Inflammatory macrophage treated with lipopolysaccharide for 1 hour (primary cell): ENCODE results near the gene IGFL4.

ENCODE experiments used
- DNase-seq, 2 donors: peaks; one replicate each; pipeline ENCODE4 v3.0.0-alpha.2; 2020 to 2022

The IGFL4 gene

DNA sequence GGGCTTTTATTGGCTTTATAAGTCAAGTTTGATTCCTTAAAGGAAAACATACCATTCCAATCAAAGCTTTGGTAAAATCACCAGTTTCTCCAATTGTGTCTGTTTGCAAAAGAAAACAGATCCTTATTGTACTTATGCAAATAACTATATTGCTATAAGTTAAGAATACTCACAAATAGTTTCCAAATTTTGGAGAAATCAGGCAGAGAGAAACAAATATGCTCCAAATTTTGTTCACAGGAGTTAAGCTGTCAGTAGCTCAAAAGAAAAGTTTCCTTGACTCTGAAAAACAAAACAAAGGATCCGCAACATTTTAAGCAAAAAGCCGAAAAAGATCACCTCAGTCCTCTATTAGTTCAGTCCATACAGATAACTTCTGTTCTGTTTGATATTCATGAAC is 19.2 kb upstream of the IGFL4 start:
- DNase-seq, result no peak

DNA sequence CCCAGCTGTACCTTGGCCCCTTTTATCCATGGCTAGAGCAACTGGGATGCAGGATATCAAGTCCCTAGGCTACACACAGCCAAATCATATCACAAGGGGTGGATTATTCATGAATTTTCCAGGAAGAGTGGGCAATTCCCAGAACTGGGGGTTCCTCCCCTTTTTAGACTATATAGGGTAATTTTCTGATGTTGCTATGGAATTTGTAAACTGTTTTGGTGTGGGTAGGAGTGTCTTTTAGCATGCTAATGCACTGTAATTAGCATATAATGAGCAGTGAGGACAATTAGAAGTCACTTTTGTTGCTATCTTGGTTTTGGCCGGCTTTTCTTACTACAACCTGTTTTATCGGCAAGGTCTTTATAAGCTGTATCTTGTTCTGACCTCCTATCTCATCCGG is 18.0 kb upstream of the IGFL4 start:
- DNase-seq, result no peak

DNA sequence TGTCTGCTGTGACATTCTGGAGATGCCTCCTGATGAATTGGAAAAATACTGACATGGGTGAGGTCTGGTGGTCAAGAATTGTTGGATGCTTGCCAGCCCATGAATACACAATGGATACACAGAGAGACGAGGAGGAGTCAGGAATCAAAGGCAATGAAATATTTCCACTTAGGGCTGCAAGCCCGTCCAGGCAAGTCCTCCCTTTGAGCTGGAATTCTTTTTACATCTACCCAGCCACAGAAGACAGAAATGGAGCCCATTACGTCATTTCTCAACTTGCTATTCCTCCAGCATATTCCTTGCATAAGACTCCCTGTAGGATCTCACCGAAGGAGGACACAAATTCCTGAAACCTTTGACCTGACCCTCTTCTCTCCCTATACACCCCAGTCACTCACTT is 15.7 kb upstream of the IGFL4 start:
- no peak for DNase-seq

DNA sequence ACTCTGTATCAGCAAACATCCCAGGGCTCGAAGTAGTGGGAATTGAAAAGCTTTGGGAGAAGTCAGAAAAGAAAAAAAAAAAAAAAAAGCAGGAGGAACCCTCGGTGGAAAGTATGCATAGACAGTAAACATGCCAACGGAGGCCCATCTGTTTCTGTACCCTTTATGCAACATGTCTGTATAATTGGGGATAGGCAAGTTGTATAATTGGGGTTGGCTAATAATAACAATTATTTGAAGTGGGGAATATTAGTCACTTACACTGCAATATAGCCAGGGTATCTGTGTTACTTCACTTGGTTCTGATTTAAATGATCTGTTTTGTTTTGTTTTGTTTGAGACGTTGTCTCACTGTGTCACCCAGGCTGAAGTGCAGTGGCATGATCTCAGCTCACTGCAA is 12.1 kb upstream of the IGFL4 start:
- no peak for DNase-seq

DNA sequence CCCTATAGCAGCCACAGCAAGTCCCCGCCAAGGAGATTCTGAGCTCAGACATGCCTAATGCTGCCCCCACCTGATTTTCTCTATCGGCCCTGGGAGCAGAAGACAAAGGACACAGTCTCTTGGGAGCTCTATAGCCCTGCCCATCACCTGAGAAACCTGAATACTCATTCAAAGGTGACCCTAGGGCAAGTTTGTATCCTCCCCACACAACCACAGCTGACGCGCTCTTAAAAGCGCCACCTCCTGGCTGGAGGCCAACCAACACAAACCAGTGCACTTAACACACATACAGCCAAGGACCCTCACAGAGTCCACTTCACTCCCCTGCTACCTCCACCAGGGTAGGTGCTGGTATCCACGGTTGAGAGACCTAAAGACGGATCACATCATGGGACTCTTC is 8.8 kb upstream of the IGFL4 start:
- DNase-seq, result no peak

DNA sequence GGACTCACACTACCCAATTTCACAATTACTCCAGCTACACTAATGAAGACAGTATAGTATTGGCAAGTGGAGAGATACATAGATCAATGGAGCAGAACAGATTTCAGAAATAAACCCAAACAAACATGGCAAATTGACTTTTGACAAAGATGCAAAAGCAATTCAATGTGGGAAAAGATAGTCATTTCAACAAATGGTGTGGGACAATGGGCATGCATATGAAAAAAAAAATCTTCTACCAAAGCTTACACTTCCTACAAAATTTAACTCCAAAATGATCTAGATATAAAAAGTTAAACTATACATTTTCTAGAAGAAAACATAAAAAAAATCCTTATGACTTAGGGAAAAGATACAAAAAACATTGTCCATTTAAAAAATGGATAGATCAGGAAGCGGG is 2.7 kb upstream of the IGFL4 start:
- DNase-seq, result no peak

DNA sequence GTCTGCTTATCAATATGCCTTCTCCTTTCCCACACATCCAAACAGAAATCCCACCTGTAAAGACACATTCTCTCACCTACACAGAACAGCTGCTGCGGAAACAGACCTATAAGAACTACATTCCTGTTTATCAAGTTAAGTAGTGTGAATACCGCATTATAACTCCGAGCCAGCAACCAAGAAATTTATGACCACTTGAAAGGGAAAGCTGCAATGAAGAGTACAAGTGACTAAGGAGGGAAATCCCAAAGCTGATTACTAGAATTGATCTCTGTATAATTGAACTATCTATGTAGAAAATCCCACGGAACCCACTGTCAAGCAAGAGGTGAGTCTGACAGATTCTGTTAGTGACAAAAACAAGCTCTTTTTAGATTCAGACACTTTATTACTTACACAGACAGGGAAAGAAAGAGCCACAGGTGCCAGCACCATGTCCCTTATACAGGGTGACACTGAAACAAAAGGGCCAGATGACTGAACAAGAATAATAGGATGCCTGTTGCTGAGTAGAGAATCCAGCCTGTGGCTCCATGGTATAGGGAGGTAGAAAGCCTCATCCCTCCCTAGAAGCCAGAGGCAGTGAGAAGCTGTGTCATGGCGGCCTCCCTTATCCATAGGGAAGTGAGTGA is 1.6 kb upstream of the IGFL4 start:
- DNase-seq, result no peak

DNA sequence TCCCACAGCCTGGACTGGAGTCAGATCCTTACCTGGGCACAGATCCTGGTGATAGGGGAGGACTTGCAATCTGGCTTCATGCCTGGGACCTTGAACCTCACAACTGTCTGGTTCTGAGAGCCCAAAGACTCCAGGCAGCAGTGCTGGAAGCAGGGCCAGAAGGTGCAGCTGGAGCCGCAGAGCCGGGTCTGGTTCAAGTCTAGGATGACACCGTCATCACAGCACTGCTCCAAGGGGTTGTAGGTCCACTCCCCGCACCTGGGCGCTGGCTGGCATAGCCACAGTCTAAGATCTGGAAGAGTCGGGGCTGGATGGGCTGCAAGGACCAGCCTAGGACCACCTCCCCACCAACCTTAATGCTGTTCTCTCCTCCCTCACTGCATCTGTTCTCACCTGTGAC is 677 bp downstream of the IGFL4 start:
- no peak for DNase-seq

DNA sequence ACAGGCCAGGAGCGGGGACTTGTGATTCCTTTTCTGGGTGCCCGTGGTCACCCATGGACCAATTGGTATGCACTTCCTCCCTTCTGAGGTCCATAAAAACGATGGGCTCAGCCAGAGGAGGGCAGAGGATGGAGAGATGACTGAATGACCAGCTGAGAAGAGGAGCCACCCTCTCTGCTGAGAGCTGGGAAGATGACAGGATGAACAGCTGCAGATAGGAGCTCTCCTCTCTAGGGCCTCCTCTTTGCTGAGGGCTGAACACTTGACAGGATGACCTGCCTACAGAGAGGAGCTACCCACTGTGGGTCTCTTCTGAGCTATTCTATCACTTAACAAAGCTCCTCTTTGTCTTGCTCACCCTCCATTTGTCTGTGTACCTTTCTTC is 4.1 kb downstream of the IGFL4 start:
- DNase-seq, result no peak

DNA sequence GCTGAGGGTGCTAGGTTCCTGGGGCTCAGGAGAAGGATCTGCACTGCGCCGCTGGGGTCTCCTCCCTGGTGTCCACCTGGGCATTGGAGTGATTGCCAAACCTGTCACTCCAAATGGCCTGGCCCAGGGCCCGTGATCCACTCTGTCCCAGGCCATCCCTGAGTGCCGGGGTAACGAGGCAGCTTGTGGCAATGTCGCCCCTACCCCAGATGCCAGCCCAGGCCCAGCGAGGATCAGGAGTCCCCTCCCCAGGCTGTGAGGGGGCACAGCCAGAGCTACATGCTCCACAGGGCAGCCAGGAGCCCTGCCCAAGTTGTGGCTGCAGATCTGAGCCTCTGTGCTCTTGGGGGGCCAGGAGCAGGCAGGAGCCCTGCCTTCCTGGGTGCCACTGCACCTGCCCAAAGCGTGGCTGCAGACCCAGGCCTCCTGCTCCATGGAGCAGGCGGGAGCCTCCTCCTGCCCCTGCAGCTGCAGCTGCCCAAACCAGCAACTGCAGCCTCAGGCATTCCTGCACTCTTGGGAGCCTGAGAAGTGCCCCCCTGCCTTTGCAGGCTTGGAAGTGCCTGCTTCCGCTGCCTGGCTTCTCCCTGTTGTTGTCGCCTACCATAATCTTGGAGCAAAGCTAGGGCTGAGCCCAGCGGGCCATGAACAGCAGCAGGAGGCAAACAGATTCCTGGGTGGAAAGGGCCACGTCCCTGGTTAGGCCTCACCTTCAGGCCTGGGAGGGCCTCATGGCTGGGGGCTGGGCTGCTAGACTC is 4.6 kb downstream of the IGFL4 start:
- DNase-seq, result no peak

DNA sequence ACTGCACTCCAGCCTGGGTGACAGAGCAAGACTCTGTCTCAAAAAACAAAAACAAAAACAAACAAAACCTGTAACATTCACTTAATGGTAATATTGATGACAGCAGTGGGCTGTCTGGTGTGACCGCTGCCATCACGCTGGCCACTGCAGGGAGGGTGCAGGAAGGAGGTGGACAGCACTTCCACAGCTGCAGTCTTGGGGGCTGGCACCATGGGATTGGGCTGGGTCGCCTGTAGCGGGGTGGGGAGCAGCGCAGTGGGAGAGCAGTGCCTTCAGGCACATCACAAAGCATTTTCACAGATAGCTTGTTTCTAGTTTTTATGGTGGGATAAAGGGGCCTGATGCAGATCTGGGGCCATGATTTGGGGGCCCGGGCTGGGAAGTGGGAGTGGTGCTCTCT is 5.3 kb downstream of the IGFL4 start:
- no peak for DNase-seq

DNA sequence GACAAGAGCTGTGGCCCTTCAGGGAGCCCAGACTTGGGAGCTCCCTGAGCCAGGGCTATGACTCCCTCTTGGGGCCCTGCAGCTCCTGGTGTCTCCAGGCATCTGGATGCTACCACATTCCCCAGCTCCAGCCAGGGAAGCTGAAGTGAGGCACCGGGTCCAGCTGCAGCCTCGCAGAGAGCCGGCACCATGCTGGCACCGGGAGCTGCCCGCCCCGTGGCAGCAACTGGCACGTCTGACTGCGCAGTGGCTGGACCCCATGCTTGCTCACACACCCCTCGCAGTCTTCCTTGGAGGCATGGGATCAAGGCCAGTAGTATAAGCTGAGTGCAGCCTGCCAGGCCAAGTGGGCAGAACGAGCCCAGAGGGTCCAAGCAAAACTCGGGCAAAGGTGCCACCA is 7.4 kb downstream of the IGFL4 start:
- no peak for DNase-seq

DNA sequence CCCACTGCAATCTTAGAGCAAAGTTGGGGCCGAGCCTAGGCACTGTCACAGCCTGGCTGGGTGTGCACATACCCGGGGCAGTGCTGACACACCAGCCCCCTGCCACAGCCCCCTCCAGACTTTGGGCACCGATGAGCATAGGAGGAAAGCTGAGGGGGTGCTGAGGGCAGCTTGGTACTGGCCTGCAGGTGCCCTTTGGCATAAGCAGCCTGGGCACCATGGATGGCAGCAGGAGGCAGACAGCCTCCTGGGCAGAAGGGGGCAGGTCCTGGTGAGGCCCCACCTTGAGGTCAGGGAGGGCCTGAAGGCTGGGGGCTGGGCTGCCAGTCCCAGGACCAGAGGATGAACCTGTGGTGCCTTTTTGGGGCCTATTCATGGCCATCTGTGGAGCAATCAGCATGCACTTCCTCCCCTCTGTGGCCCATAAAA is 8.2 kb downstream of the IGFL4 start:
- DNase-seq, result no peak

DNA sequence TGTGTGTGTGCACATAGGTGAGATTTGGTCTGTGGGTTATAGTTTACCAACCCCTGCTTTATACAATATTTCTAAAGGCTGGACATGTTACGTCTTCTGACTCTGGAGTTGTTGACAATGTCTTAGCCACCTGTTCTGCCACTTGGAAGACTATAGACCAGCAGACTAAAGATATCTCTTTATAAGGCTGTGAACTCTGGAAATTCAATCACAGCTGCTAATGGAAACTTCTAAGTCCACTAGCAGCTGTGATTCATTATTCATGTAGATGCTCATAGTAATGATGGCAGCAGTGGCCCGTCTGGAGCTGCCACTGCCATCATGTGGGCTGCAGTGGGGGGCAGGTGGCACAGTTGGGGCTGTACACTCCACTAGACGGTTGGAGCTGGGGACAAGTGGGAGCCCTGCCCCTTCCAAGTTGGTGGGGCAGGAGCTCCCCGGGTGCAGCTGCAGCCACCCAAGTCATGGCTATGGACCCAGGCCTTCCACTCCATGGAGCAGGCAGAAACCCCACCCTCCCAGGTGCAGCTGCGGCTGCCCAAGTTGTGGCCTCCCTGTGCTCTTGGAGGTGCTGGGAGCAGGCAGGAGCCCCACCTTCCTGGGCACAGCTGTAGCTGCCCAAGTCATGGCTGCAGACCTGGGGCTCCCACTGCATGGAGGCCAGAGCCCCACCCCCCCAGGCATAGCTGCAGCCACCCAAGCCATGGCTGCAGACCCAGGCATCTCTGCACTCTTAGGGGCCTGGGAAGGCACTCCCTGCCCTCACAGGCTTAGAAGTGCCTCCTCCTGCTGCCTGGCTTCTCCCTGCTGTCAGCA is 8.8 kb downstream of the IGFL4 start:
- no peak for DNase-seq

DNA sequence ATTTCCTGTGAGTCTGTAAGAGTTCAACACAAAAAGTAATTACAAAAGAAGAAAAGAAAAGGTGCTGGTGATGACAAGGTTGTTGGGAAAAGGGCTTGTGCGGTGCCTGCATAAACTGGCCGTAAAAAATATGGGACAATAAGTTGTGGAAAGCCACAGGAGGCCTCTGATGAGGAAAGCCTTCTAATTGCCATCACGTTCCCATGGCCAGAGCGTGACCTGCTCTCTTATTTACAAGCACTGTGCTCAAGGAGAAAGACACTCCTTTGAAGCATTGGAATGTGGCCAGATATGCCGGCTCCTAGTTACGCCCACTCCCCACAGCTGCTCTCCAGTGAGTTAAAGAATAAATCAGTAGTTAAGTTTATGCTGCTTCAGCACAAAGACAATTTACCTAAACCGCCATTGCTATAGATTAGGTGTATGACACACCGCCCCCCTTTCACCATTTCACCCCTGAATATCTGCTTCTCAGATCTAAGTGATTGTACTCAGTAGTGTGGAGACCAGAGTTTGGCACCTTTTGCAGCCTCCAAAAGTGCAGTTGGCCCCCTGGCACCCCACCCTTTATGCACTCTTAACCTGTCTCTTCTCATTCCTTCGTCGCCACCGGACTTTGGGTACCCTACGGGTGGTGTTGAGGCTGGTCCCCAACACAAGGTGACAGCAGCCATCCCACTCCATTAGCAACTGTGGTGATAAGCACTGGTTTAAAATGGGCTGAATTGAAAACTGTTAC is 9.8 kb downstream of the IGFL4 start:
- DNase-seq, result no peak

DNA sequence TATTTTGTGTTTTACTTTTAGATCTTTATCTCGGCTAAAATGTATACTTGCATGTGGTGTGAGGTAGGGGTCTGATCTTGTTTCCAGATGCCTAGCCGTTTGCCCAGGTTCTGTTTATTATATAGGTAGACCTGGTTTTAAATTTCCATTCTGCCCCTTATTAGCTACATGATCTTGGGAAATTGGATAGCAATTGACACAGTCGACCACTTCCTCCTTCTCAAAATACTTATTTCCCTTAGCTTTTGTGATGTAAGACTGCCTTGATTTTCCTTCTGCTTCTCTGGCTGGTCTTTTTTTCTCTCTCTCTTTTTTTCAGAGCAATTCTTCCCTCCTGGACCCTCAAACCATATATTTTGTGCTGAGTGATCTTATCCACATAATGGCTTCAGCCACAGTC is 15.0 kb downstream of the IGFL4 start:
- peak; percentile 19 to 37 for DNase-seq

DNA sequence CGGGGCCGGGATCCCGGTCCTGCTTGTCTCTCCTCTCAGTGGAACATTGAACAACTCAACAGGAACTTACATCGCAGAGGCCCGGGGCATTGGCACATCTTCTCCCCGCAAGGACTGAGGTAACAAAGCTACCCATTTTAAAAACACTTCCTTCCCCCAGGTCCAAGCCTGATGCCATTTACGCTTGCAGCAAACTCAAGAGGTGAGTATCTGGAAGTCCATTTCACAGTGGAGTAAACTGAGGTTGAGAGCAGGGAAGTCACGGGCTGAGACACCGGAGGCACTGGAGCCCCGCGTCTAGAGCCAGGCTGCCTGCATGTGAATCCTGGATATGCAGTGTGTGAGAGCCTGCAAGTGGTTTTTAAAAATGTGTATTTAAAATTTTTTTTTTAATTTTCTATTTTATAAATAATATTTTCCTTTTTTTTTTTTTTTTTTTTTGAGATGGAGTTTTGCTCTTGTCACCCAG is 17.5 kb downstream of the IGFL4 start:
- peak; percentile 4 to 14 for DNase-seq

DNA sequence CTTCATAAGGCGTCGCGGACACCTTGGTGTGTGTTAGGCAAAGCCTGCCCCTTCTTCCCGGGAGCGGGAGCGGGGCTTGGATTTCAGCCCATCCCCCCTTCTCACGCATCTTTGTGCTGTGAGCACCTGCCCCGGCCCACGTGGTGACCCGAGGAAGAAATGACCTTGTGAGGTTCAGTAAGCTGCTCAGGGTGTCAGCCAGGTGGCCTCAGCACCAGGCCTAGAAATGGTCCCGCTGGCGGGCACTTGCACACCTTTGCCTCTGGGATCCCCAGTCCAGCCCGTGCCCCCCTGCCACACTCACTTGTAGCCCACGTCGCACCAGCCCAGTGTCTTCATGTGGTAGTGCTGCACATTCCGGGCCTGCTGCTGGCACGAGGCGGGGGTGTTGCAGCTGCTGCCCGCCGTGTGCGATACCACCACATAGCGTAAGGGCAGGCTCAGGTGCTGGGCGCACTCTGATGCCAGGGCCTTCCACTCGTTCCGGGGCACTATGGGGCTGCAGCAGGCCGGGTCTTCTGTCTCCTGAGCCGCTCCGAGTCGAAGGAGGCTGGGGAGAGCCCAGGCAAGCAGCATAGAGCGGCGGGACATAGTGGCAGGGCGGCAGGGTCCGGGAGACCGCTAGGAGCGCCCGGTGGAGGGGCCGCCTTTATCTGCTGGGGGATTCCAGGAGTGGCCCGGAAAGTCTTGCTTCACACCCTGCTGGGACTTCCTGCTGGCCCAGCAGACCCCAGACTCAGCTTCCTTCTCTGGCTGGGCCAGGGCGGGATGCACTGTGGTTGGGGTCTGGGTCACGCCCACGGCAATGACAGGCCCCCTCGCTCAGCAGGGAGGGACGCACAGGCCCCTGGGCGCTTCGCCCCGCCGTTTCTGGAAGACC is 18.1 kb downstream of the IGFL4 start, which contains the start of gene PGLYRP1:
Gene PGLYRP1 (minus strand): TSS at position 623 of the 880 bp plus-strand sequence. CDS start 32 bp downstream, at position 591.
- DNase-seq, result no peak

DNA sequence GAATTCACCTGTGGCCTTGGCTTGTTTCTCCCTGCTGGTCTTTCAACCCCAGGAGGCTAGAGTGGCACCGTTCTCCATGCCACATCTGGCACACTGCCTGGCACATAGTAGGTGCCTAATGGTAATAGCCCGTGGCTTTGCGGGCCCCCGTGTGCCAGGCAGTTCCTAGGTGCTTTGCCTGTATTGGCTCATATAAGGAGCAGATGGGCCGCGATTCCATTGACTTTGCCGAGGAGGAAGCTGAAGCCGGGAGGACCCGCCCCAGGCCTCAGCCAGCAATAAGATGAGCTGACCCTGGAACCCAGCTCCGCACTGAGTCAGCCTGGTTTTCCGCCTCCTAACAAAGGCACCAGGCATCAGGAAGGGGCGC is 18.8 kb downstream of the IGFL4 start:
- DNase-seq, result no peak

DNA sequence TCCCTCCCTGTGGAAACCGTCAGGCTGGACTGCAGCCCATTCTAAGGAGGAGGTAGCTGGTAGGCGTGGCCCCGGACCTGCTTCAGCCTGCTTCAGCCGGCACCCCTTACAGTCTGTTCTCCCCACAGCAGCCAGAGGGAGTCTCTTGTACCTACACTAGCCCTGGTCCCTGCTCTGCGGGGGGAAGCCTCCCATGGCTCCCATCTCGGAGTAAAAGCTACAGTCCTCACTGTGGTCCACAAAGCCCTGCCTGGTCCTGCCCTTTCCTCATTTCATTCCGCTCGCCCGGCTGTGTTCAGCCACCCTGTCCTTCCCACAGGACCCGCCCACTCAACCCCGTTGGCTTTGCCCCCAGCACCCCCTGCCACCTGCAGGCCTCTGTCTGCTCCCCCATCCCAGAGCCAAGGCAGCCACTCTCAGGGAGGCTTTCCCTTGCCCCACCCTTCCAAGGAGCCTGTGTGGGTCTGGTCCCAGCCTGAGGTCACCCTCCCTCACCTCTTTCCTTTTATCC is 19.2 kb downstream of the IGFL4 start:
- DNase-seq, result no peak

DNA sequence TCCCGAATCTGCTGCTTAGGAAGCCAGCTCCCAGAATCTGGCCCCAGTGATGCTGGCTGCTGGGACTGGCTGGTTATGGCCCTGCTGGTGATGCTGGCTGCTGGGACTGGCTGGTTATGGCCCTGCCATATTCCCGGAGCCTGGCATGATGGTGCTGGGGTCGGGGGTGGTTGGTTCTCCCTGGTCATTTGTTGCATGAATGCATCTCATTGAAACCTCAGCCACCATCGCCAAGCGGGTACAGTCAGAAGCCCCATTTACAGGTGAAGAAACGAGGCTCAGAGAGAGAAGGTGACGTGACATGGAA is 20.0 kb downstream of the IGFL4 start:
- no peak for DNase-seq

DNA sequence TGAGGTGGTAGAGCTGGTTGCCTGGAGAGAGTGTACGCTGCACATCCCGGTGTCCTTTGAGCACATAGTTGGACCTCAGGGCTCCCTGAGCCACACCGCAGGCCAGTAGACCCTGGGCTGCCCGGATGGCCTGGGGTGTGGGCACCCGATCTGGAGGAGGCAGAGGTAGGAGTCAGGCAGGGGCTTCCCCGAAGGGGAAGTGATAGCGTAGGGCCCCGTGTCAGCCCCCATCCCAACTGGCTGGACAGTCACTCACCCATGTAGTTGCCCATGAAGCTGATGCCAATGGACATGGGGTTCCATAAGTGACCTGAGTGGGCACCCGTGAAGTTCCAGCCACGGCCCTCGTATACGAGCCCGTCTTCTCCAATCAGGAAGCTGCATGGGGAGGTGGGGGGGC is 21.5 kb downstream of the IGFL4 start:
- no peak for DNase-seq
